ENCODE measurements around the gene GREB1L.
A peak's percentile ranks its signal among the peaks of the same experiment; 100 is the strongest.

Gene GREB1L

GRCh38 chr18:21546423-21546822 lies 304.4 kb downstream of the GREB1L start:
- no peak for DNase-seq
- no peaks in the 10 kb centered on the region for H3K27me3 ChIP-seq (ENCODE audit: insufficient read depth, low read length)
- no CpG with 5 or more reads among the region's 5 CpGs for WGBS (ENCODE audit: extremely low coverage, insufficient coverage, insufficient read length)
- H3K4me1 ChIP-seq (ENCODE audit: control insufficient read depth in 1 of 2, insufficient read depth in 2 of 2, low read length in 2 of 2) = peaks cover 0 to 2% of the 10 kb centered on the region in 2 experiments
- no peaks in the 10 kb centered on the region for H3K9me3 ChIP-seq (ENCODE audit: insufficient read depth, low read depth, low read length)
- no peak overlapping the region for H4K91ac ChIP-seq (ENCODE audit: low read depth, low read length)
- H3K36me3 ChIP-seq (ENCODE audit: control insufficient read depth in 1 of 2, insufficient read depth in 2 of 2, low read length in 2 of 2) = peaks cover 2 to 3% of the 10 kb centered on the region in 2 experiments
- no peak overlapping the region for H3K27ac ChIP-seq (ENCODE audit: low read depth, low read length)
- H3K14ac ChIP-seq (ENCODE audit: low read length) = no peak overlapping the region
- H2BK120ac ChIP-seq (ENCODE audit: insufficient read depth, low read length, poor library complexity) = no peak overlapping the region
- no peak overlapping the region for H2AK5ac ChIP-seq (ENCODE audit: low read length)
- H3K4ac ChIP-seq (ENCODE audit: low read depth, low read length) = no peak overlapping the region
- no peaks in the 10 kb centered on the region for H3K79me2 ChIP-seq (ENCODE audit: control insufficient read depth, insufficient read depth, low read length, poor library complexity)
- no peak overlapping the region for H3K18ac ChIP-seq (ENCODE audit: low read length)
- no peak overlapping the region for H3K9ac ChIP-seq (ENCODE audit: low read length)
- no peak overlapping the region for H2AFZ ChIP-seq (ENCODE audit: insufficient read depth, low read length, poor library complexity)
- H2BK5ac ChIP-seq (ENCODE audit: low read depth, low read length, poor library complexity) = no peak overlapping the region
- no peaks in the 10 kb centered on the region for H3K79me1 ChIP-seq (ENCODE audit: low read length)
- no peak overlapping the region for H4K12ac ChIP-seq (ENCODE audit: low read depth, low read length)
- H2BK12ac ChIP-seq (ENCODE audit: low read length) = no peak overlapping the region
- H3K4me3 ChIP-seq (ENCODE audit: low read depth, low read length) = no peak overlapping the region
- H3K23ac ChIP-seq (ENCODE audit: low read length) = no peak overlapping the region
- H3K4me2 ChIP-seq (ENCODE audit: low read length) = no peak overlapping the region
- H4K8ac ChIP-seq (ENCODE audit: low read depth, low read length) = no peak overlapping the region

- no peak overlapping the region for H2AFZ ChIP-seq (ENCODE audit: insufficient read depth, low read length, poor library complexity)
- no peak overlapping the region for H2AK5ac ChIP-seq (ENCODE audit: low read length)
- no peaks in the 10 kb centered on the region for H3K9me3 ChIP-seq (ENCODE audit: insufficient read depth, low read depth, low read length)
- no peak overlapping the region for H3K14ac ChIP-seq (ENCODE audit: low read length)
- H2BK12ac ChIP-seq (ENCODE audit: low read length) = no peak overlapping the region
- no peak overlapping the region for H3K4me3 ChIP-seq (ENCODE audit: low read depth, low read length)
- no peak overlapping the region for H4K91ac ChIP-seq (ENCODE audit: low read depth, low read length)
- H3K4me2 ChIP-seq (ENCODE audit: low read length) = no peak overlapping the region
- no peak overlapping the region for H3K18ac ChIP-seq (ENCODE audit: low read length)
- no peak overlapping the region for H3K27ac ChIP-seq (ENCODE audit: low read depth, low read length)
- no peaks in the 10 kb centered on the region for H3K79me2 ChIP-seq (ENCODE audit: control insufficient read depth, insufficient read depth, low read length, poor library complexity)
- no peaks in the 10 kb centered on the region for H3K79me1 ChIP-seq (ENCODE audit: low read length)
- H2BK5ac ChIP-seq (ENCODE audit: low read depth, low read length, poor library complexity) = no peak overlapping the region
- no peak overlapping the region for H3K9ac ChIP-seq (ENCODE audit: low read length)
- H4K12ac ChIP-seq (ENCODE audit: low read depth, low read length) = no peak overlapping the region
- peaks cover 0 to 2% of the 10 kb centered on the region in 2 experiments for H3K4me1 ChIP-seq (ENCODE audit: control insufficient read depth in 1 of 2, insufficient read depth in 2 of 2, low read length in 2 of 2)
- no peak overlapping the region for H2BK120ac ChIP-seq (ENCODE audit: insufficient read depth, low read length, poor library complexity)
- no peak overlapping the region for H4K8ac ChIP-seq (ENCODE audit: low read depth, low read length)
- H3K4ac ChIP-seq (ENCODE audit: low read depth, low read length) = no peak overlapping the region
- WGBS (ENCODE audit: extremely low coverage, insufficient coverage, insufficient read length) = no CpG with 5 or more reads among the region's 2 CpGs
- H3K23ac ChIP-seq (ENCODE audit: low read length) = no peak overlapping the region
- DNase-seq = peak in 1 of 2 donors; percentile 4
- H3K36me3 ChIP-seq (ENCODE audit: control insufficient read depth in 1 of 2, insufficient read depth in 2 of 2, low read length in 2 of 2) = peaks cover 6% of the 10 kb centered on the region in 2 experiments
- H3K27me3 ChIP-seq (ENCODE audit: insufficient read depth, low read length) = no peaks in the 10 kb centered on the region
These were observed 306.6 kb downstream of the GREB1L start for GRCh38 chr18:21548647-21549046.

- DNase-seq = no peak
- no peaks in the 10 kb centered on the region for H3K9me3 ChIP-seq (ENCODE audit: insufficient read depth, low read depth, low read length)
- H3K79me1 ChIP-seq (ENCODE audit: low read length) = no peaks in the 10 kb centered on the region
- no peaks in the 10 kb centered on the region for H3K79me2 ChIP-seq (ENCODE audit: control insufficient read depth, insufficient read depth, low read length, poor library complexity)
- H3K27ac ChIP-seq (ENCODE audit: low read depth, low read length) = no peak overlapping the region
- H2BK12ac ChIP-seq (ENCODE audit: low read length) = no peak overlapping the region
- H3K4me2 ChIP-seq (ENCODE audit: low read length) = no peak overlapping the region
- no peak overlapping the region for H4K91ac ChIP-seq (ENCODE audit: low read depth, low read length)
- peaks cover 7 to 8% of the 10 kb centered on the region in 2 experiments for H3K36me3 ChIP-seq (ENCODE audit: control insufficient read depth in 1 of 2, insufficient read depth in 2 of 2, low read length in 2 of 2)
- no peak overlapping the region for H4K8ac ChIP-seq (ENCODE audit: low read depth, low read length)
- no peak overlapping the region for H2BK5ac ChIP-seq (ENCODE audit: low read depth, low read length, poor library complexity)
- H3K18ac ChIP-seq (ENCODE audit: low read length) = no peak overlapping the region
- no peak overlapping the region for H2AK5ac ChIP-seq (ENCODE audit: low read length)
- no peak overlapping the region for H3K14ac ChIP-seq (ENCODE audit: low read length)
- H2BK120ac ChIP-seq (ENCODE audit: insufficient read depth, low read length, poor library complexity) = no peak overlapping the region
- peaks cover 0 to 2% of the 10 kb centered on the region in 2 experiments for H3K4me1 ChIP-seq (ENCODE audit: control insufficient read depth in 1 of 2, insufficient read depth in 2 of 2, low read length in 2 of 2)
- H4K12ac ChIP-seq (ENCODE audit: low read depth, low read length) = no peak overlapping the region
- H3K27me3 ChIP-seq (ENCODE audit: insufficient read depth, low read length) = no peaks in the 10 kb centered on the region
- no CpG with 5 or more reads among the region's 11 CpGs for WGBS (ENCODE audit: extremely low coverage, insufficient coverage, insufficient read length)
- no peak overlapping the region for H3K4ac ChIP-seq (ENCODE audit: low read depth, low read length)
- no peak overlapping the region for H3K23ac ChIP-seq (ENCODE audit: low read length)
- H3K4me3 ChIP-seq (ENCODE audit: low read depth, low read length) = no peak overlapping the region
- no peak overlapping the region for H2AFZ ChIP-seq (ENCODE audit: insufficient read depth, low read length, poor library complexity)
- H3K9ac ChIP-seq (ENCODE audit: low read length) = no peak overlapping the region
These were observed 308.5 kb downstream of the GREB1L start for GRCh38 chr18:21550510-21550970.

- Histone ChIP-seq H3K79me1 (ENCODE audit: low read length) (no peaks in the 10 kb centered on the region), H3K14ac (ENCODE audit: low read length) (no peak overlapping the region), H3K18ac (ENCODE audit: low read length) (no peak overlapping the region), H3K9me3 (ENCODE audit: insufficient read depth, low read depth, low read length) (no peaks in the 10 kb centered on the region), H3K79me2 (ENCODE audit: control insufficient read depth, insufficient read depth, low read length, poor library complexity) (no peaks in the 10 kb centered on the region), H3K9ac (ENCODE audit: low read length) (no peak overlapping the region), H3K4ac (ENCODE audit: low read depth, low read length) (no peak overlapping the region), H4K12ac (ENCODE audit: low read depth, low read length) (no peak overlapping the region), H2BK5ac (ENCODE audit: low read depth, low read length, poor library complexity) (no peak overlapping the region), H2AFZ (ENCODE audit: insufficient read depth, low read length, poor library complexity) (no peak overlapping the region), H2BK120ac (ENCODE audit: insufficient read depth, low read length, poor library complexity) (no peak overlapping the region), H2BK12ac (ENCODE audit: low read length) (no peak overlapping the region), H3K4me1 (ENCODE audit: control insufficient read depth in 1 of 2, insufficient read depth in 2 of 2, low read length in 2 of 2) (no peaks in the 10 kb centered on the region), H3K27me3 (ENCODE audit: insufficient read depth, low read length) (no peaks in the 10 kb centered on the region), H3K4me3 (ENCODE audit: low read depth, low read length) (no peak overlapping the region), H4K91ac (ENCODE audit: low read depth, low read length) (no peak overlapping the region), H3K4me2 (ENCODE audit: low read length) (no peak overlapping the region), H2AK5ac (ENCODE audit: low read length) (no peak overlapping the region), H3K27ac (ENCODE audit: low read depth, low read length) (no peak overlapping the region), H3K36me3 (ENCODE audit: control insufficient read depth in 1 of 2, insufficient read depth in 2 of 2, low read length in 2 of 2) (peaks cover 17 to 25% of the 10 kb centered on the region in 2 experiments), H4K8ac (ENCODE audit: low read depth, low read length) (no peak overlapping the region), H3K23ac (ENCODE audit: low read length) (no peak overlapping the region)
- WGBS (ENCODE audit: extremely low coverage, insufficient coverage, insufficient read length) = no CpG with 5 or more reads among the region's 6 CpGs
- DNase-seq = no peak
These were observed 315.7 kb downstream of the GREB1L start for GRCh38 chr18:21557607-21558253.

Measured in trophoblast cell (in vitro differentiated cells and primary cell).